GM19328 (cell line): ENCODE data around the gene ULK4.
"Not testable (repeated sequence)": the region's sequence is repeated elsewhere in the genome, so short reads cannot be mapped to it uniquely, and the experiment has no call there.

Experiments
- ATAC-seq: cut with Tn5 transposase; IDR thresholded peaks from one replicate; pipeline ENCODE4 v1.9.1; 2021; ENCODE audit warnings: mild to moderate bottlenecking, moderate library complexity; ENCODE audit not compliant: unreplicated experiment

ULK4 gene

DNA sequence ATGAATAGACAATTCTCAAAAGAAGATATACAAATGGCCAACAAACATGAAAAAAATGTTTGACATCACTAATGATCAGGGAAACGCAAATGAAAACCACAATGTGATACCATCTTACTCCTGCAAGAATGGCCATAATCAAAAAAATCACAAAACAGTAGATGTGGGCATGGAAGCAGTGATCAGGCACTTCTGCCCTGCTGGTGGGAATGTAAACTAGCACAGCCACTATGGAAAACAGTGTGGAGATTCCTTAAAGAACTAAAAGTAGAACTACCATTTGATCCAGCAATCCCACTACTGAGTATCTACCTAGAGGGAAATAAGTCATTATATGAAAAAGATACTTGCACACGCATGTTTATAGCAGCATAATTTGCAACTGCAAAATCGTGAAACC, 677.0 kb downstream of the ULK4 start:
- not testable (repeated sequence) for ATAC-seq

- ATAC-seq: no peak
Observed at GRCh38 chr3:41277790-41278465, 684.0 kb downstream of the ULK4 start.

DNA sequence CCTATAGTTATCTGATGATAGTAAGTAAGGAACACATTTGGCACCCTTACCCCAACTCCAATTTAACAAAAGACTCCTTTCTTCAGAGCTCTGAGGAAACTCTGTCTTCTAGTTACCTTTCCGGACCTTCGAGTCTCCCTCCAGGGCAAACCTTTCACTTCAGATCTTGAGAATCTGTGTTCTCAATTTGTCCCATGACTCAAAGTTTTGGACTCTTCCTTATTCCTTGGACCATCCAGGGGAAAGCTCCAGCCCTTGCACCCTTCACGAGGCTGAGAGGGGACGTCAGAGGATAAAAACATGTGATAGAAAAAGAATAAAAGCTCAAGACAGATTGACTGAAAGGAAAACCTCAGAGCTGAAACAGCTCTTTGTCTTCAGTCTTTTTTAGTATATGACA, 685.7 kb downstream of the ULK4 start:
- ATAC-seq: no peak

DNA sequence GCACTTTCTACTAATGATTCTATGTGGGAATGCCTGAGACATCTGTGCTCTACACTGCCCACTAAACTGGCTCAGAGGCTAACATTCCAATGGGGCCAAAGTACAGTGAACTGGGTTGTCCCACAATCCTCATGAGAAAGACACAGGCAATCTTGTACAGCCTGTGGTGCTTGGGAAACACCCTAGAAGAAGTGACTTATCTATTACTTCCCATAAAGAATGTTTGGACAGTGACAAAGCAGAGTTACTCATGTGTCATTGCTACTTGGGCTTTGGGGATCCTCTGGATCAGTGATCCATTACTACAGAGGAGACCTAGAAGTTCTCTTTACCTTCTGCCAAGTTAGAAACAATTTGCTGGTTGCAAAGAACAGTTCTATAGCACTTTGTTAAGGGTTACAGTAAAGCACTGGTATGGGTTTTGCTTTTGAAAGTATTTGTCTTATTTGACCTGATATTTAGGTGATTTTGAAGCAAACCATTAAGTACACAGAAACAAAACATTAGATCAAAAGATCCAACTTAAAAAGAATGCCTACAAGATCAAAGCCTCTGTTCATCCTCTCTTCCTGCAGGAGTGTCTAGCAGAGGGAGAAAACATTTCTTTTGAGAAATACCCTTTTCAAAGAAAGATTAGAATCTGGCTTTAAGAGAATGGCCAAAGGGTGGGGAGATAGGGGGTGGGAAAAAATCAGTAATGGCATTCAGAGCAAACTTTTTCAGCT, 686.8 kb downstream of the ULK4 start:
- no peak for ATAC-seq

GRCh38 chr3:41272667-41273066, 689.2 kb downstream of the ULK4 start:
- ATAC-seq: no peak

DNA sequence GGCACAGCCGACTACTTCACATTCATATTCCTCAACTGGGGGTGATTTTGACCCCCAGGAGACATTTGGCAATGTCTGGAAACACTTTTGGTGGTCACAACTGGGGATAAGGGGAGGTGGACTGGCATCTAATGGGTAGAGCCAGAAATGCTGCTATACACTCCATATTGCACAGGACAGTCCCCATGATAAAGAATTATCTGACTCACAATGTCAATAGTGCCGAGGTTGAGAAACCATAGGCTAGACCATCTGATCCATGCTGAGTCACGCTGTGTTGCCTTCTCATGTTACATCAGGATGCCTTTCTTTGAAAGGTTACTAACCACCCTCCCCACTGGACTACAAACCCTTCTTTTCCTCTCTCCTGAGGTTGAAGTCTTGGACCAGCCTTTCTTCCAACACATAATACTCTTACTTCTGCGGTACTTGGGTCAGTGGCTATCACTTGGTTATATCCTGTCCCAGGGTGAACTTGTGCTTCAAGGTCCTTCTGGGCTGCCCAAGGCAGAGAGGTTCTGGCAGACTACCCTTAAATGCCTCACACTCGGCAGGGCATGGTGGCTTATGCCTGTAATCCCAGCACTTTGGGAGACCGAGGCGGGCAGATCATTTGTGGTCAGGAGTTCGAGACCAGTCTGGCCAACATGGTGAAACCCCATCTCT, 693.8 kb downstream of the ULK4 start:
- no peak for ATAC-seq

DNA sequence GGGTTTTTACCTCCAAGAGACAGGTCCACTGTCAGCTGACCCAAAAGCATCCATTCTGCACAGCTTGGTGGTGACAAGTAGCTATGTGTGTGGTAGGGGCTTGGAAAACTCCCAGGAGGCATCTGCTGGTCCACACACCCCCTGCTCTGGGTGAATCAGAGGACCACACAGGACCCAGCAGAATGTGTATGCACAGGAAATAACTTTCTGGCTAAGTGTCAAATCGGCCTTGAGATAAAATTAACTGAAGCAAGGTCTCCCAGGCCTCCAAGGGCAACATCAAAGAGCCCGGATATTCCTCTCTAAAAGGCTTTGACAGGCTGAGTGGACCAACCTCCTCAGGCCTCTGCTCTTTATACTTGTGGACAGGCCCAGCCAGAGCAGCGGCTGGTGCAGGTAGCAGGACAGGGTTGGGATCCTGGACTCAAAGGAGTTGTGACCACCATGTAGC, 696.1 kb downstream of the ULK4 start:
- no peak for ATAC-seq

DNA sequence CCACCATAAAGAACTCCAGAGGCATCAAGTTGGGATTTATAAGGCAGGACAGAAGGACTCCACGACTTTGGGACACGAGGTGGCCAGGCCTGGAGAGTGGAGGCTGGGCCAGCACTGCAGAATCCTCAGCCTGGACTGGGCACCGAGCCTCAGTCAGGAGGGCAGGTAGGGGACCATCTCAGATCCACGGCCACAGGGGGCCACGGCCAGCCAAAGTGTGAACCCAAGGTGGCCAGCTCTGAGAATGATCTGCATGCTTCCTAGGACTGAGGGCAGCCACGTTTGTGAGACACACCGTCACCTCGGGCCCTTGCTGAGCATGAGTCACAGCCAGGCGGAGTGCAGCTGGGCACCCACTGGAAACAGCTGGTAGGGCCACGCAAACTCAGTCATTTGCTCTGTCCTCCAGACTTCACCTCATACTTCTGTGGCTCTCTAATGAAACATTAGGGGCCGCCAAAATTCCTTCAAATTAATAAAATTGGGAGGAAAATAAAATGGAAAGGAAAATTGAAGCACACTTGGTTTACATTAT, 696.8 kb downstream of the ULK4 start:
- no peak for ATAC-seq

GRCh38 chr3:41260063-41260450, 701.8 kb downstream of the ULK4 start:
- ATAC-seq: no peak

DNA sequence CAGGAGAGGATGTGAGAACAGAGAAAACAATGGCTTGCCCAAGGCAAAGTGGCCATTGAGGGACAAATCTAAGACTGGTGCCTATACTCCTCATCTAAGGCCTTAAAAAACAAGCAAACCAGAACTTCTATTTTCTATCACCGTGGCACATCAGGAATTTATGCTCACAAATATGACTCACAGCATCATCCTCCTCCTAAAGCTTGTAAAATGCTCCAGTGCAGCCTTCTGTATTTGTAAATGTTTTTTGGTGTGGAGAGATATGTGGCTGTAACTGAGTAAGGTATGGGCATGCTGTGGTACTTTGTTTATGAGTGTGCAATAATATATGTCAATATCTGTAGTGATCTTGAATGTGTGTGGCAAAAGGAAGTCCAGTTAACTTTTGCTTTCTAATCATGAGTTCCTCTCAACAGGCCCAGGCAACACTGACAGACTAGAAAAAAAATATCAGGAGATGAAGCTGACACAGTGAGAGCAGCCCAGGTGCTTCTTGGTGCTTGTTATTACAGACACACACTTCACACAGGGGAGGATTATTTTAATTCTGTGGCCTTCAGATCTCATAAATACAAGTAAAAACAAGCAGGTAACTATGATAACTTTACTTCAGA, 702.3 kb downstream of the ULK4 start:
- ATAC-seq: no peak

DNA sequence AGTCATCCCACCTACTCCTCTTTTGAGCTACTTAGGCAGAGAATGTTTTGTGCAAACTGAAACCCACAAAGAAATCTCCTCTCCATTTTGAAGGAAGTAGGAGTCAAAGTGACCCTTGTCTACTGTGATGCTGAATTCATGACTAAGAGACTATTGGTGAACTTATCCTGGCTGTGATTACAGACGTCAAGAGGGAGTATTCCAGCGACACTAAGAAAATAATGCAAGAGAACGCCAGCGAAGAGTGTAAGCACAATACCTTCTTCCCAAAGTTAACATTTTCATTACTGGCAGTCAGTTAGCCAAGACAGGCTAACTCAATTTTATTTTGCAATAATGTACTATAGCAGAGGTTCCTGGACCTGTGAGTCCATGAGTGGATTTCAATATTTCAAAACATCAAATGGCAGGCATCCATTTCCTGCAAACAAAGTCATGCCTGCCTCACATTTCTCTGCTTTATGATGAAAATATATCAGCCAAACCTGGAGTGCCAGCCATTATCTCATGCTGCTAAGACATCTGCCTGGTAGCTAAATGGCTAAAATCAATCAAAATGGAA, 703.6 kb downstream of the ULK4 start:
- no peak for ATAC-seq

DNA sequence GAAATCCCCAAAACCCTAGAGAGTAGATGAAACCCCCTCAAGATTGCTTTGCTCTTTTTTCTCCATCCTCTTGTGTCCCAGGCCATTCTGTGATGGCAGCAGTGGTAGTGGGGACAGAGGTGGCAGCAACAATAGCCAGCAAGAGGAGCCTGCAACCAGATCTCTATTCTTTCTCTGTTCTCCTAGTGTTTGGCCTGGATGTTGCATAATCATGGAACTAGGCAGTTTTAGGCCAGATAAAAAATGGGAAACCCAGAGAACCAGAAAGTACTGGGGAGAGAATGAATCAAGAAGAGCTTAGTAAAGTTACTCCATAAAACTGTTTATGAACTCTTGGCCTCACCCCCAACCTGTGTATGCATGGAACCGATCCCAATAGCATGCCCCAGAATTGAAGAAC, 710.3 kb downstream of the ULK4 start:
- no peak for ATAC-seq

DNA sequence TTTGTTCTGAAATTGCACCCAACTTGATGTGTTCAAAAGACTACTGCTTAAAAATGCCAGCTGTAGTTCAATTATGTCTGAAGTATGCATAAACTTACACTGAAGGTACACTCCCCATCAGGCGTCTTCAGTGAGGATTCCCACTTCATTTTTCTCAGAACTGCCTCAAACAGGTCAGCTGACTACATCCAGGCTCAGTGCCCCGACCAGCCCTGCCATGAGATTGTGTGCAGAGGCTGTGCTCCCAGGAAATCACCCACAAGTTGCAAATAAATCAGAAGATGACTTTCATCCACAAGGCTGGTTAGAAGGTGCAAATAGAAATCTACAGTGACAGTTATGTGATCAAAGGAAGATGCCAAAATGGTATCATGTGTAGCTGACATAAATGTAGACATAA, 711.1 kb downstream of the ULK4 start:
- no peak for ATAC-seq

GRCh38 chr3:41249318-41249717, 712.6 kb downstream of the ULK4 start:
- no peak for ATAC-seq

- no peak for ATAC-seq
Observed at GRCh38 chr3:41248525-41248924, 713.4 kb downstream of the ULK4 start.

DNA sequence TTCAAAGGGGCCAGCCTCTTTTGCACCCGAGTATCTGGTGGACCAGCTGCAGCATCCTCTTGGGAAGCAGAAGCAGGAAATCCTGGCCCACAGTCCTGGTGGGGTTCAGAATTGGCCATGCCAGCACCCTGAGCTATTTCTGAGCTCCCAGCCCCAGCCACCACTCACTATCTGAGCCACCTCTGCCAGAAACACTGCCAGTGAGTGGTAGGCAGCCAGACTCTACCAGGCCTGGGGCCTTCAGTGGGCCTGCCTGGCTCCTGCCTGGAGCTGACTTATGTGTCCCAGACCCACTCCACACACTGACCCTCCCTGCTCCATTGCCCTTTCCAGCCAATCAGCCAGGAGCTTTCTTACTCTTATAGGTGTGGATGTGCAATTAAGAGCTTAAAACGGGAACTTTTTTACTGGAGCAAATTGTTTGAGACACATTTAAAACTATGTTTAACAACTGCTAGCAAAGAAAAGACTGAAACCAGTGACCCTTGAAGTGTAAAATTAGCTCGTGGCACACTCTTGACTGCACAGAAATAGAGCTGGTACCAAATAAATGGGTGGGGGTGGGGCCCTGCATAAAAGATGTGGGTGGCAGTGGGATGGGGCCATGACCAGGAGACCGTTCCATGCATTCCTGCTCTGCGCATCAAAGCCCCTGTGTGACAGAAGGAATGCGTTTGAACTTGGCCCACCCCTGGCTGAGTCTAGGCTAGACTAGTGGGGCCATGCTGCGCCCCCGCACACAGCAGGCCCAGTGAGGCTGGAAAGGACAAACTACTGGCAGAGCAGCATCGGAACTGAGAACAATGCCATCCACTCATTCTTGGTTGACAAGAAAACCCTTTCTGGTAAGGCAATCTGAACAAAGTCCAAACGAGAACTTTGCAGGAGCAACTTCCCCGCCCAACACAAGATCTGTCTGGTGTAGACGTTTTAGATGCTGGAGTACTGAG, 714.6 kb downstream of the ULK4 start:
- no peak for ATAC-seq

GRCh38 chr3:41244620-41245336, 717.1 kb downstream of the ULK4 start:
- no peak for ATAC-seq

DNA sequence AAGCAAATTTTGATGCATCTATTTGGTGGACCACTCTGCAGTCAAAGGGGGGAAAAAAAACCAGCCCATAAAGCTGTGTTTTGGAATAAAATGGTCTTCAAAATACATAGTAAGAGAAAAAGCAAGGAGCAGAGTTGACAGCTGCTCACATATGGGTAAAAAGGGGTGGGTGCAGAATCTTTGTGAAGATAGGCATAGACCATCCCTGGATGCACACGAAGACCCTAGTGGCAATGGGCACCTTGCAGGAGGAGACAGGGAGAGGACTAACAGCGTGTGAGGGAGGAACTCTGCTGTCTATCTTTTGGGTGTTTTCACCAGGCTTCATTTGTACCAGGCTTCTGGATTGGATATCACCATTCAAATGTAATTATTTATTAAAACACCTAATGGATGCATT, 718.7 kb downstream of the ULK4 start:
- ATAC-seq: no peak

DNA sequence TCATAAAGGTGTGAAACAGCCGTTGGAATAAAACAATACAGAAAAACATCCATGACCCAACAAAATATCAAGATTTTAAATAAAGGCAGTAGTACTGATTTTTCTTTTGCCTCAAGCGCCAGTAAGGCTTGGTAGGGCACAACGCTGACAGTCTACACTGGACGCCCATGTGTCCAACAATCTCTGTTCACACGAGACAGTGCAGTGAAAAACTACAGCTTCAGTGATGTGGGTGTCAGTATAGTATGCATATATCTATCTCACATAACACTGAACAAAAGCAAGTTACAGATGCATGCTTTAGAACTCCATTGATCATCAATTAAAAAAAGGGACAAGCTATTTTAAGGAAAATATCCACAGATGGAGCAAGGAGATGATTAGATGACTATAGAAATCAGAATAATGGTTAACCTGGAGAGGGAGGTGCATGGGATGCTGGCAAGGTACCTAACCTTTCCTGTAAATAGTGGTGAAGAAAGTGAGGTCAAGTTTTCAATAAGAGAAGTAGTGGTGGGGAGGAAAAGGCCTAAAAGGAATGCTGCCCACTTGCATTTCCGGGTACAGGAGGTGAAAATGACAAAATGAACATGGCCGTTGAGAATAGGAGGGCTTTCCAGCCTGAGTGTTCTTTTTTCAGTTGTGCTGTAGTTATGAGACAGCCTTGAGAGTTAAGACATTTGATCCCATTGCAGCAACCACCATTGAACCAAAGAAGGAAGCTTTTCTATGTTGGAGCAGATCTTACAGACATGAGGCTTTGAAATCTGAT, 719.9 kb downstream of the ULK4 start:
- ATAC-seq: no peak
